GM18868 (cell line): ENCODE results near the gene ARHGAP10.

Experiments used
- ATAC-seq: cut with Tn5 transposase; IDR thresholded peaks from one replicate; pipeline ENCODE4 v1.9.1; 2021; ENCODE audit warnings: mild to moderate bottlenecking, moderate library complexity; ENCODE audit not compliant: unreplicated experiment

ARHGAP10 gene

DNA sequence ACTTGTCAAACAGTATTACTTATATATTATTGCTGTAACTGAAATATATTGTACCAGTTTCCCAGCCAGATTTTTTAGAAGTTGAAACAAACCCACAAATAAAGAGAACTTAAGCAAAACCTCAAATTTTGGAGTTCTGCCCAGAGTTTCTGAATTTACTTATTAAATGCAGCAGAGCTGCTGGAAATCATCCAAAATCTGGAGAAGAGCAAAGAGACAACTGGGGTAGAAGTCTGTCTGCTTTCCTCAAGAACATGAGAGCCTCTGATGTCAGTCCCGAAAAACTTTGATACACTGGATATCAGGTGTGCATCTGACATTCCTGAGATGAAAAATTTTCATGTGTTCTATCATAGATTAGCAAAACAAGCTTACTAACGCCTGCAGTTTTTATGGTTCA, 384.4 kb downstream of the ARHGAP10 start:
- ATAC-seq = no peak

DNA sequence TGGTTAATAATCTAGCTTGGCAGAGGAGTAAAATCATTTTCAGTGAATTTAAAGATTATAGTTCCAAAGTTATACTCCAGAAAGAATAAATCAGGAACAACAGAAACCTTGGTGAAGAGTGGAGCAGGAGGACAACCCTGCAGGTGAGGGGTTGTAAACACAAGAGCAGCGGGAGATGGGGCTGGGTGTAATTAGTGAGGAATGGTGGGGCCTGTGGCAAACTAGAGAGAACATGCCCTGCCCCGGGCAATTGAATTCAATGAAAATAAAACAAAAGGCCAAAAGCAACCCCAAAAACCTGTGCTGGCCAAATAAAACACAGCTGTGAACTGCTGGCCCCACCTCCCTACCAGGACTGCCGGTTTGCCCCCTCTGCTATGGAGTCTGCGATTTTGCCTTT, 385.1 kb downstream of the ARHGAP10 start:
- ATAC-seq = no peak

DNA sequence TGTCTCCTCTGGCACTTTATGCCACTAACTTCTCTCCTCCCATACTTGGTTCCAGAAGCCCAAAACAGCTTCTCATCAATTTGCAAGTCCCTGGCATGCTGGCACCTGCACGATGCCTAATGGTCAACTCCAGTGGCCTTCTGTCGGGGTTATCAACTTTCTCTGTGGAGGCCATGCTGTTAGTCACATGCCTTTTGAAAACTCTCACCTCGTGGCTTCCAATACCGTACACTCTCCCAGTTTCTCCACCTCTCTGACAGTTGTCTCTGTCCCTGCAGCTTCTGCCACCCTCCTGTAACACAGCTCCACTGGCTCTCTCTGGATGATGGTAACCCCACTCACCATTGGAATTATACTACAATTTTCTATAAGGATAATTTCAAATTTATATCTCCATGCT, 386.3 kb downstream of the ARHGAP10 start:
- no peak for ATAC-seq

DNA sequence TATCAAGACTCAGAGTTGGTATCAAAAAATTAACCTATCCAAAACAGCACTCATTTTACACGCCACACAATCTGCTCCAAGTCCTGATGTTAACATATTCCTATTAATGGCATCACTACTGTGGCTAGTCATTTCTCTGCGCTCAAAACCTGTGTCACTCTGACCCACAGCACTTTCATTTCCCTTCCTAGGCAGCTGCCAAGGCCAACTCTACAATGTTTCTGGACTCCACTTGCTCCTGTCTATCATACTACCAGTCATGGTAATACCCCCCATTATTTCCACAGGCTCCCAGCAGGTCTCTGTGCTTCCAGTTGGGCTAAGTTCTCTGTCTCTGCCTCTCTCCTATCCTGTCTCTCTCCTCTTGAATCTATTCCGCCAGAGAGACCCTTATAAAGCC, 386.7 kb downstream of the ARHGAP10 start:
- peak; percentile 59 for ATAC-seq

DNA sequence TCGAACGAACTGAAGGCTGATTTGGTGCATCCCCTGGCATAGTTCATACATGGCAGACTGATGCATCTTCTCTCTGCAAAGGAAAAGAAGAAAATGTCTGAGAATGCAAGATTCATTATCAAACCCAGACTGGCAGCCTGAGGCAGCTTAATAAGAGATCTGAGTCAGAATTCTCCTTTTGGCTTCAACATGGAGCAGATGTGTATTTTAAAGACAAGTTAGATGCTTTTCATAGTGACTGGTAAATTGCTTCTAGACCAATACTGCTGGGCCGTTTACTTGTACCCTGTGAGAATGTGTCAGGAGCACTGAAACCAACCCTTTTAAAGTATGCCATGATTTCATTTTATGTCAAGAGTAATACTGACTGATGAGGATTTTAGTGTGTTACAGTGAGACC, 388.3 kb downstream of the ARHGAP10 start:
- no peak for ATAC-seq
